ENCODE measurements around the gene USP12.
"Not testable (repeated sequence)": the region's sequence is repeated elsewhere in the genome, so short reads cannot be mapped to it uniquely, and the experiment has no call there.

USP12 gene

GRCh38 chr13:27149702-27150101 lies 21.9 kb downstream of the USP12 start:
- Histone ChIP-seq H4K20me1 (ENCODE audit: insufficient read depth, low read length) (peaks cover 69% of the 10 kb centered on the region), H3K79me2 (ENCODE audit: low read length) (peaks cover 91% of the 10 kb centered on the region)

GRCh38 chr13:27148900-27149299 lies 22.7 kb downstream of the USP12 start:
- Histone ChIP-seq H3K9me3 (ENCODE audit: insufficient read depth, low read length) (no peaks in the 10 kb centered on the region), H3K27ac (ENCODE audit: low read length) (peak overlapping the region; percentile 7; the same call in 1 of the 2 replicates), H2AFZ (ENCODE audit: low read depth, low read length) (no peak overlapping the region), H3K9ac (ENCODE audit: low read length) (no peak overlapping the region), H3K4me1 (ENCODE audit: low read length) (peaks cover 80% of the 10 kb centered on the region), H3K4me3 (ENCODE audit: low read length) (no peak overlapping the region), H3K79me2 (ENCODE audit: low read length) (peaks cover 91% of the 10 kb centered on the region), H3K27me3 (ENCODE audit: low read depth, low read length) (no peaks in the 10 kb centered on the region), H3K4me2 (ENCODE audit: low read length) (peak overlapping the region; percentile 33), H4K20me1 (ENCODE audit: insufficient read depth, low read length) (peaks cover 66% of the 10 kb centered on the region), H3K36me3 (replicated peaks; ENCODE audit: low read depth, low read length) (peaks cover 12% of the 10 kb centered on the region)
- TF ChIP-seq EZH2phosphoT487 (IDR thresholded peaks at IDR 0.05; ENCODE audit: low read depth) = no peak
- TF ChIP-seq, protein P1, sequence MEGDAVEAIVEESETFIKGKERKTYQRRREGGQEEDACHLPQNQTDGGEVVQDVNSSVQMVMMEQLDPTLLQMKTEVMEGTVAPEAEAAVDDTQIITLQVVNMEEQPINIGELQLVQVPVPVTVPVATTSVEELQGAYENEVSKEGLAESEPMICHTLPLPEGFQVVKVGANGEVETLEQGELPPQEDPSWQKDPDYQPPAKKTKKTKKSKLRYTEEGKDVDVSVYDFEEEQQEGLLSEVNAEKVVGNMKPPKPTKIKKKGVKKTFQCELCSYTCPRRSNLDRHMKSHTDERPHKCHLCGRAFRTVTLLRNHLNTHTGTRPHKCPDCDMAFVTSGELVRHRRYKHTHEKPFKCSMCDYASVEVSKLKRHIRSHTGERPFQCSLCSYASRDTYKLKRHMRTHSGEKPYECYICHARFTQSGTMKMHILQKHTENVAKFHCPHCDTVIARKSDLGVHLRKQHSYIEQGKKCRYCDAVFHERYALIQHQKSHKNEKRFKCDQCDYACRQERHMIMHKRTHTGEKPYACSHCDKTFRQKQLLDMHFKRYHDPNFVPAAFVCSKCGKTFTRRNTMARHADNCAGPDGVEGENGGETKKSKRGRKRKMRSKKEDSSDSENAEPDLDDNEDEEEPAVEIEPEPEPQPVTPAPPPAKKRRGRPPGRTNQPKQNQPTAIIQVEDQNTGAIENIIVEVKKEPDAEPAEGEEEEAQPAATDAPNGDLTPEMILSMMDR (IDR thresholded peaks at IDR 0.05; ENCODE audit: low read depth, low read length) = no peak

More at GRCh38 chr13:27149702-27150101, 21.9 kb downstream of the USP12 start:
- no peak overlapping the region for H3K4me3 ChIP-seq (ENCODE audit: low read length)
- peaks cover 12% of the 10 kb centered on the region for H3K36me3 ChIP-seq (replicated peaks; ENCODE audit: low read depth, low read length)
- peaks cover 83% of the 10 kb centered on the region for H3K4me1 ChIP-seq (ENCODE audit: low read length)
- H3K4me2 ChIP-seq (ENCODE audit: low read length) = peak overlapping the region; percentile 33
- H3K9me3 ChIP-seq (ENCODE audit: insufficient read depth, low read length) = no peaks in the 10 kb centered on the region
- no peak overlapping the region for H3K27ac ChIP-seq (ENCODE audit: low read length)
- H3K27me3 ChIP-seq (ENCODE audit: low read depth, low read length) = no peaks in the 10 kb centered on the region
- TF ChIP-seq, protein P1 (IDR thresholded peaks at IDR 0.05; ENCODE audit: low read depth, low read length) = no peak
- no peak for TF ChIP-seq EZH2phosphoT487 (IDR thresholded peaks at IDR 0.05; ENCODE audit: low read depth)
- no peak overlapping the region for H2AFZ ChIP-seq (ENCODE audit: low read depth, low read length)
- no peak overlapping the region for H3K9ac ChIP-seq (ENCODE audit: low read length)

- H4K20me1 ChIP-seq (ENCODE audit: insufficient read depth, low read length) = peaks cover 68% of the 10 kb centered on the region
- no peaks in the 10 kb centered on the region for H3K27me3 ChIP-seq (ENCODE audit: low read depth, low read length)
- H3K9ac ChIP-seq (ENCODE audit: low read length) = peak overlapping the region; percentile 52
- peak overlapping the region; percentile 75 for H3K4me2 ChIP-seq (ENCODE audit: low read length)
- H3K27ac ChIP-seq (ENCODE audit: low read length) = peak overlapping the region; percentile 91
- H3K9me3 ChIP-seq (ENCODE audit: insufficient read depth, low read length) = no peaks in the 10 kb centered on the region
- peaks cover 77% of the 10 kb centered on the region for H3K4me1 ChIP-seq (ENCODE audit: low read length)
- peaks cover 12% of the 10 kb centered on the region for H3K36me3 ChIP-seq (replicated peaks; ENCODE audit: low read depth, low read length)
- TF ChIP-seq, protein P1 (IDR thresholded peaks at IDR 0.05; ENCODE audit: low read depth, low read length) = no peak
- no peak for TF ChIP-seq EZH2phosphoT487 (IDR thresholded peaks at IDR 0.05; ENCODE audit: low read depth)
- peak overlapping the region; percentile 56 for H3K4me3 ChIP-seq (ENCODE audit: low read length)
- H3K79me2 ChIP-seq (ENCODE audit: low read length) = peaks cover 91% of the 10 kb centered on the region
- H2AFZ ChIP-seq (ENCODE audit: low read depth, low read length) = no peak overlapping the region
Observed at GRCh38 chr13:27147530-27148170, 24.0 kb downstream of the USP12 start.

DNA sequence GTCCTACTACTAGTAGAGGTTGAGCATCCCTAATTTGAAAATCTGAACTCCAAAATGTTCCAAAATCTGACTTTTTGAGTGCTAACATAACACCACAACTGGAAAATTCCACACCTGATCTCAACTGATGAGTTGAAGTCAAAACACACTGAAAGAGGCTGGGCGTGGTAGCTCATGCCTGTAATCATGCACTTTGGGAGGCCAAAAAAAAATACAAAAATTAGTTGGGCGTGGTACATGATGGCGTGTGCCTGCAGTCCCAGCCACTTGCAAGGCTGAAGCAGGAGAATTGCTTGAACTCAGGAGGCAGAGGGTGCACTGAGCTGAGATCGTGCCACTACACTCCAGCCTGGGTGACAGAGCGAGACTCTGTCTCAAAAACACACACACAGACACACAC lies 29.9 kb downstream of the USP12 start:
- Histone ChIP-seq H3K27me3 (ENCODE audit: low read depth, low read length) (no peaks in the 10 kb centered on the region), H3K9me3 (ENCODE audit: insufficient read depth, low read length) (no peaks in the 10 kb centered on the region), H3K79me2 (ENCODE audit: low read length) (peaks cover 100% of the 10 kb centered on the region), H3K4me1 (ENCODE audit: low read length) (peaks cover 48% of the 10 kb centered on the region), H3K4me2 (ENCODE audit: low read length) (no peak overlapping the region), H2AFZ (ENCODE audit: low read depth, low read length) (no peak overlapping the region), H3K36me3 (replicated peaks; ENCODE audit: low read depth, low read length) (peaks cover 15% of the 10 kb centered on the region), H4K20me1 (ENCODE audit: insufficient read depth, low read length) (peaks cover 79% of the 10 kb centered on the region), H3K27ac (ENCODE audit: low read length) (no peak overlapping the region), H3K4me3 (ENCODE audit: low read length) (no peak overlapping the region), H3K9ac (ENCODE audit: low read length) (no peak overlapping the region)
- no peak for TF ChIP-seq EZH2phosphoT487 (IDR thresholded peaks at IDR 0.05; ENCODE audit: low read depth)
- TF ChIP-seq, protein P1 (IDR thresholded peaks at IDR 0.05; ENCODE audit: low read depth, low read length) = no peak

DNA sequence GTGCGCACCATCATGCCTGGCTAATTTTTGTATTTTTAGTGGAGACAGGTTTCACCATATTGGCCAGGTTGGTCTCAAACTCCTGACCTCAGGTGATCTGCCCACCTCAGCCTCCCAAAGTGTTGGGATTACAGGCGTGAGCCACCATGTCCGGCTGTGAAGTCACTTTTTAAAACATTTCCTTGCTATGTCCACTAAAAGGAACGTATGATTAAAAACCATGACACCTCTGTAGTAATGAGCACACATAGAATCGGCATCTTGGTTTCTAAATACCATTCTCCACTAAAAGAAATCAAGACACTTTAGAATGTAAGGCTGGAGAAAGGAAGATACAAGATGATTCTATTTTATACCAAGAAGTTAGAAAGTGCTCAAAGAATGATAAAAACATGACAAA lies 30.5 kb downstream of the USP12 start:
- not testable (repeated sequence) for H2AFZ ChIP-seq (ENCODE audit: low read depth, low read length); H3K9ac ChIP-seq (ENCODE audit: low read length); H3K27me3 ChIP-seq (ENCODE audit: low read depth, low read length); H3K4me3 ChIP-seq (ENCODE audit: low read length); H3K9me3 ChIP-seq (ENCODE audit: insufficient read depth, low read length); H3K27ac ChIP-seq (ENCODE audit: low read length); H3K4me2 ChIP-seq (ENCODE audit: low read length)
- H3K4me1 ChIP-seq (ENCODE audit: low read length) = peaks cover 42% of the 10 kb centered on the region
- peaks cover 15% of the 10 kb centered on the region for H3K36me3 ChIP-seq (replicated peaks; ENCODE audit: low read depth, low read length)
- peaks cover 78% of the 10 kb centered on the region for H4K20me1 ChIP-seq (ENCODE audit: insufficient read depth, low read length)
- peaks cover 100% of the 10 kb centered on the region for H3K79me2 ChIP-seq (ENCODE audit: low read length)

Measured in OCI-LY3 (cell line).